HCT116 (cell line): ENCODE results near the gene COX6B2. TPM values are rescaled to one million over a fixed set of nuclear protein-coding genes. Genes with fewer than 3 reads are reported as not detected.

Source experiments
- ATAC-seq: fragments of 200-7000 bp; cut with Tn5 transposase; 2 replicates; pipeline ENCODE4 v1.9.1; 2020; ENCODE audit warnings: mild to moderate bottlenecking, moderate library complexity
- BruUV-seq: library from RNA; stranded (reverse); fragments of 400-500 nt; replicated peaks from 2 replicates; lab custom pipeline; 2021; lab: Mats Ljungman, UMichigan
- CTCF ChIA-PET: fragments of 300-600 bp; sonication (Branson Sonifier 250); formaldehyde crosslinking; loops from one replicate; lab custom pipeline; 2021; ENCODE audit warnings: antibody characterized with exemption; lab: Charles Lee
- POLR2A ChIA-PET: fragments of 300-600, 350-600 bp; sonication (Branson Sonifier 250); formaldehyde crosslinking; loops from one replicate; lab custom pipeline; 2021; ENCODE audit warnings: antibody characterized with exemption; lab: Charles Lee
- RAD21 ChIA-PET, 2 experiments: fragments of 300-600 bp; sonication (Branson Sonifier 250); formaldehyde crosslinking; loops; one replicate each; lab custom pipeline; 2023; ENCODE audit warnings: low total read pairs in 2 of 2; ENCODE audit not compliant: uncharacterized antibody in 2 of 2, unreplicated experiment in 2 of 2, low non-redundant PET in 1 of 2; lab: Charles Lee
- DNase-seq: peaks from one replicate; pipeline ENCODE4 v3.0.0-alpha.2; 2010; ENCODE audit warnings: low read depth, low spot score
- H2AFZ ChIP-seq: fragments of 200-600 bp; shearing (Covaris generic), sonication (generic); 2 replicates; pipeline ENCODE4 v1.6.1; 2017; ENCODE audit warnings: low read depth, mixed run types, mixed read lengths, antibody characterized with exemption, low read length; ENCODE audit not compliant: poor library complexity, severe bottlenecking
- H3K27ac ChIP-seq: 2 replicates; pipeline ENCODE4 v1.5.1; 2012; ENCODE audit warnings: low read depth, low read length
- H3K27me3 ChIP-seq: fragments of 200-600 bp; sonication (generic); 2 replicates; pipeline ENCODE4 v1.6.1; 2016; ENCODE audit warnings: mixed run types, low read length, mixed read lengths; ENCODE audit not compliant: insufficient read depth
- H3K36me3 ChIP-seq, 2 experiments: fragments of 200-500 bp in 1 of 2; fragments of 200-600 bp in 1 of 2; sonication (Bioruptor generic) in 1 of 2; sonication (generic) in 1 of 2; 2 replicates each; pipeline versions ENCODE4 v1.5.1 to v1.6.1; 2014 to 2016; ENCODE audit warnings: low read length in 2 of 2, inconsistent platforms in 1 of 2, mixed read lengths in 1 of 2, mixed run types in 1 of 2; ENCODE audit not compliant: insufficient read depth in 2 of 2, control insufficient read depth in 1 of 2
- H3K4me1 ChIP-seq, 2 experiments: fragments of 200-600 bp in 1 of 2; sonication (generic) in 1 of 2; 2 replicates each; pipeline versions ENCODE4 v1.5.1 to v1.6.1; 2012 to 2017; ENCODE audit warnings: low read length in 2 of 2, inconsistent platforms in 1 of 2, mild to moderate bottlenecking in 1 of 2, mixed read lengths in 1 of 2, mixed run types in 1 of 2, moderate library complexity in 1 of 2; ENCODE audit not compliant: insufficient read depth in 2 of 2, control insufficient read depth in 1 of 2
- H3K4me2 ChIP-seq: fragments of 200-600 bp; sonication (generic); 2 replicates; pipeline ENCODE4 v1.6.1; 2017; ENCODE audit warnings: mixed run types, low read length, mixed read lengths
- H3K4me3 ChIP-seq, 2 experiments: fragments of 200-600 bp in 1 of 2; sonication (generic) in 1 of 2; replicated peaks in 1 of 2; 2 replicates each; pipeline ENCODE4 v1.5.1; 2011 to 2016; ENCODE audit warnings: low read length in 2 of 2, control low read depth in 1 of 2, low read depth in 1 of 2, mild to moderate bottlenecking in 1 of 2, mixed read lengths in 1 of 2, mixed run types in 1 of 2
- H3K79me2 ChIP-seq: fragments of 200-600 bp; sonication (generic); 2 replicates; pipeline ENCODE4 v1.6.1; 2017; ENCODE audit warnings: mild to moderate bottlenecking, mixed run types, low read length, moderate library complexity, mixed read lengths; ENCODE audit not compliant: insufficient read depth
- H3K9ac ChIP-seq: fragments of 200-600 bp; sonication (generic); 2 replicates; pipeline ENCODE4 v1.6.1; 2016; ENCODE audit warnings: low read length, mixed read lengths
- H3K9me2 ChIP-seq: fragments of 200-600 bp; sonication (generic), shearing (Covaris generic); 2 replicates; pipeline ENCODE4 v1.6.1; 2017; ENCODE audit warnings: mixed run types, mild to moderate bottlenecking, moderate library complexity; ENCODE audit not compliant: insufficient read depth
- H3K9me3 ChIP-seq, 2 experiments: fragments of 200-500 bp in 1 of 2; fragments of 200-600 bp in 1 of 2; sonication (Bioruptor generic) in 1 of 2; sonication (generic) in 1 of 2; 2 replicates each; pipeline ENCODE4 v1.6.1; 2014 to 2017; ENCODE audit warnings: low read length in 2 of 2, mixed read lengths in 2 of 2, inconsistent platforms in 1 of 2, low read depth in 1 of 2, mild to moderate bottlenecking in 1 of 2, mixed run types in 1 of 2, moderate library complexity in 1 of 2; ENCODE audit not compliant: control insufficient read depth in 1 of 2, insufficient read depth in 1 of 2
- H4K20me1 ChIP-seq: fragments of 200-600 bp; sonication (generic), shearing (Covaris generic); 2 replicates; pipeline ENCODE4 v1.6.1; 2017; ENCODE audit warnings: mixed run types, mild to moderate bottlenecking, moderate library complexity; ENCODE audit not compliant: insufficient read depth
- EZH2 ChIP-seq: fragments of 200-600 bp; sonication (generic); IDR thresholded peaks from 2 replicates; pipeline ENCODE4 v1.6.1; 2017; ENCODE audit warnings: antibody characterized with exemption, mixed run types
- POLR2A ChIP-seq: IDR thresholded peaks from 2 replicates; pipeline ENCODE4 v1.7.0; 2011; ENCODE audit warnings: borderline replicate concordance; ENCODE audit not compliant: insufficient read depth, insufficient read length; ENCODE audit errors: extremely low read depth
- intact Hi-C: fragments of 100-400 bp; cut with micrococcal nuclease; formaldehyde crosslinking; loops from 2 replicates; pipeline ENCODE4 v1.10.0; 2022
- total RNA-seq: library from RNA; stranded (reverse); gene quantifications from one replicate; pipeline ENCODE4 v1.2.1, GENCODE V29; 2021; ENCODE audit not compliant: unreplicated experiment
- TF ChIP-seq, protein P1 (sequence below), 3 experiments: fragments of 200-600 bp in 1 of 3; sonication (generic) in 1 of 3; IDR thresholded peaks in 2 of 3; conservative IDR thresholded peaks in 1 of 3; 2 replicates each; pipeline ENCODE4 v1.5.1; 2012 to 2017; ENCODE audit warnings: low read depth in 2 of 3, low read length in 2 of 3, antibody characterized with exemption in 1 of 3, borderline replicate concordance in 1 of 3, control low read depth in 1 of 3, mild to moderate bottlenecking in 1 of 3, mixed read lengths in 1 of 3, mixed run types in 1 of 3, moderate library complexity in 1 of 3; ENCODE audit not compliant: insufficient read depth in 1 of 3
- TF ChIP-seq, protein P2 (sequence below): IDR thresholded peaks from 2 replicates; pipeline ENCODE4 v1.6.1; 2011; ENCODE audit warnings: mild to moderate bottlenecking, low read length, moderate library complexity; ENCODE audit not compliant: insufficient replicate concordance; ENCODE audit errors: extremely low read depth

Gene COX6B2
- total RNA-seq, 1 experiment from 2014 or later: 2.4 TPM

DNA sequence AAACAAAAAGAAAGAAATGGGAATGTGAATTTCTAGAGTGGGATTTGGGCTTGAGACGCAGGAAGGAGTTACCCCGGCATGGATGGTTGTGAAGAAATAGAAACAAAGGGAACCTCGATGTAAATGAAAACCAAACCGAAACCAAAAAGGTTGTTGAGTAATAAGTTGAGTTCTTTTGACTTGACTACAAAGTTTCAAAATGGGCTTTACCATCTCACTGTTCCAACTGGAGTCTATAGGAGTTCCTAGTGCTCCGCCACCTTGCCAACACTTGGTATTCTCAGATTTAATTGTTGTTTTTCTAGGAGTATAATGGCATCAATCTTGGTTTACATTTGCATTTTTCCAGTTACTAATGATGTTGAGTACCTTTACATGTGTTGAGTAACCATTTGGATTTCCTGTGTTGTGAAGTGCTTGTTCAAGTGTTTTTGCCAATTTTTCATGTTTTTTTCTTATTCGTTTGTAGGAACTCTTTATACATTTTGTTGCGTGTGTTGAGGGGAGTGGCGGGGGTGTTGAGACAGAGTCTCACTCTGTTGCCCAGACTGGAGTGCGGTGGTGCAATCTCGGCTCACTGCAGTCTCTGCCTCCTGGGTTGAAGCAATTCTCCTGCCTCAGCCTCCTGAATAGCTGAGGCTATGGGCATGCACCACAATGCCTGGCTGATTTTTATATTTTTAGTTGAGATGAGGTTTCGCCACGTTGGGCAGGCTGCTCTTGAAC is 43.8 kb upstream of the COX6B2 start:
- Histone ChIP-seq H3K9me2 (no peaks in the 10 kb centered on the region), H3K4me2 (no peak overlapping the region)
- TF ChIP-seq POLR2A (no peak), EZH2 (no peak)
- TF ChIP-seq, protein P1, sequence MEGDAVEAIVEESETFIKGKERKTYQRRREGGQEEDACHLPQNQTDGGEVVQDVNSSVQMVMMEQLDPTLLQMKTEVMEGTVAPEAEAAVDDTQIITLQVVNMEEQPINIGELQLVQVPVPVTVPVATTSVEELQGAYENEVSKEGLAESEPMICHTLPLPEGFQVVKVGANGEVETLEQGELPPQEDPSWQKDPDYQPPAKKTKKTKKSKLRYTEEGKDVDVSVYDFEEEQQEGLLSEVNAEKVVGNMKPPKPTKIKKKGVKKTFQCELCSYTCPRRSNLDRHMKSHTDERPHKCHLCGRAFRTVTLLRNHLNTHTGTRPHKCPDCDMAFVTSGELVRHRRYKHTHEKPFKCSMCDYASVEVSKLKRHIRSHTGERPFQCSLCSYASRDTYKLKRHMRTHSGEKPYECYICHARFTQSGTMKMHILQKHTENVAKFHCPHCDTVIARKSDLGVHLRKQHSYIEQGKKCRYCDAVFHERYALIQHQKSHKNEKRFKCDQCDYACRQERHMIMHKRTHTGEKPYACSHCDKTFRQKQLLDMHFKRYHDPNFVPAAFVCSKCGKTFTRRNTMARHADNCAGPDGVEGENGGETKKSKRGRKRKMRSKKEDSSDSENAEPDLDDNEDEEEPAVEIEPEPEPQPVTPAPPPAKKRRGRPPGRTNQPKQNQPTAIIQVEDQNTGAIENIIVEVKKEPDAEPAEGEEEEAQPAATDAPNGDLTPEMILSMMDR (IDR thresholded peaks at IDR 0.05 in 2 of 3, conservative IDR thresholded peaks at IDR 0.05 in 1 of 3; ENCODE audit: borderline replicate concordance in 1 of 3, insufficient read depth in 1 of 3, low read depth in 2 of 3, low read length in 2 of 3): no peak
- TF ChIP-seq, protein P2, sequence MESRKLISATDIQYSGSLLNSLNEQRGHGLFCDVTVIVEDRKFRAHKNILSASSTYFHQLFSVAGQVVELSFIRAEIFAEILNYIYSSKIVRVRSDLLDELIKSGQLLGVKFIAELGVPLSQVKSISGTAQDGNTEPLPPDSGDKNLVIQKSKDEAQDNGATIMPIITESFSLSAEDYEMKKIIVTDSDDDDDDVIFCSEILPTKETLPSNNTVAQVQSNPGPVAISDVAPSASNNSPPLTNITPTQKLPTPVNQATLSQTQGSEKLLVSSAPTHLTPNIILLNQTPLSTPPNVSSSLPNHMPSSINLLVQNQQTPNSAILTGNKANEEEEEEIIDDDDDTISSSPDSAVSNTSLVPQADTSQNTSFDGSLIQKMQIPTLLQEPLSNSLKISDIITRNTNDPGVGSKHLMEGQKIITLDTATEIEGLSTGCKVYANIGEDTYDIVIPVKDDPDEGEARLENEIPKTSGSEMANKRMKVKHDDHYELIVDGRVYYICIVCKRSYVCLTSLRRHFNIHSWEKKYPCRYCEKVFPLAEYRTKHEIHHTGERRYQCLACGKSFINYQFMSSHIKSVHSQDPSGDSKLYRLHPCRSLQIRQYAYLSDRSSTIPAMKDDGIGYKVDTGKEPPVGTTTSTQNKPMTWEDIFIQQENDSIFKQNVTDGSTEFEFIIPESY: no peak
- TF ChIP-seq, all 23 proteins: peak for 0
- ChIA-PET POLR2A (interaction anchor here (1.6 to 2.0 kb wide), 2 partner anchors 9 to 14 kb away, joined by 6 to 13 read pairs; partner anchors contain the start of genes TMEM238 and UBE2S), CTCF (no interaction called here), RAD21 (no interaction called here)
- Histone ChIP-seq H3K4me1 (peaks cover 3 to 5% of the 10 kb centered on the region in 2 experiments; a peak in 2 of 4 replicates), H3K27ac (no peak overlapping the region), H2AFZ (no peak overlapping the region), H3K27me3 (no peaks in the 10 kb centered on the region), H3K36me3 (peaks cover 22 to 24% of the 10 kb centered on the region in 2 experiments), H3K79me2 (peaks cover 14% of the 10 kb centered on the region), H3K4me3 (no peak overlapping the region), H4K20me1 (peaks cover 16% of the 10 kb centered on the region; the same call in 1 of the 2 replicates), H3K9me3 (no peaks in the 10 kb centered on the region), H3K9ac (no peak overlapping the region)
- BruUV-seq: no TSS peak
- intact Hi-C loops: no loop called here
- DNase-seq (no peak), ATAC-seq (no peak)
